ENCODE measurements around the gene GARIN5A.

DNA sequence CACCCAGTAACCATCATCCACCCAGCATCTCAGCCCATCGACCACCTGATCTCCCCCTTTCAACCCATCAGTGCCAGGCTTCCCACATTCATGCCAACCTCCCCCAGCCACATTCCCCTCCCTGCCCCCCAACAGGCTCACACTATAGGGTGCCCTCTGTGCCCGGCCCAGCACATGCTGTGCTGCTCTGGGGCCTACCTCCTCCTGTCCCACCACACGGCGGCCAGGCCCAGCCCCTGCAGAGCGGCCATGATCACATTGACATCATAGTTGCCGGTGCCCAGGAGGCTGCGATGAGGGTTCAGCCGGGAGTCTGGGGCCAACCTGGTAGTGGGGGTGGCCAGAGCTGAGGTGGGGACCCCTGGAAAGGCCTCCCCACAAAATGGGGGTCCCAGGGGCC, 30.7 kb upstream of the GARIN5A start:
- TF ChIP-seq, protein P1, sequence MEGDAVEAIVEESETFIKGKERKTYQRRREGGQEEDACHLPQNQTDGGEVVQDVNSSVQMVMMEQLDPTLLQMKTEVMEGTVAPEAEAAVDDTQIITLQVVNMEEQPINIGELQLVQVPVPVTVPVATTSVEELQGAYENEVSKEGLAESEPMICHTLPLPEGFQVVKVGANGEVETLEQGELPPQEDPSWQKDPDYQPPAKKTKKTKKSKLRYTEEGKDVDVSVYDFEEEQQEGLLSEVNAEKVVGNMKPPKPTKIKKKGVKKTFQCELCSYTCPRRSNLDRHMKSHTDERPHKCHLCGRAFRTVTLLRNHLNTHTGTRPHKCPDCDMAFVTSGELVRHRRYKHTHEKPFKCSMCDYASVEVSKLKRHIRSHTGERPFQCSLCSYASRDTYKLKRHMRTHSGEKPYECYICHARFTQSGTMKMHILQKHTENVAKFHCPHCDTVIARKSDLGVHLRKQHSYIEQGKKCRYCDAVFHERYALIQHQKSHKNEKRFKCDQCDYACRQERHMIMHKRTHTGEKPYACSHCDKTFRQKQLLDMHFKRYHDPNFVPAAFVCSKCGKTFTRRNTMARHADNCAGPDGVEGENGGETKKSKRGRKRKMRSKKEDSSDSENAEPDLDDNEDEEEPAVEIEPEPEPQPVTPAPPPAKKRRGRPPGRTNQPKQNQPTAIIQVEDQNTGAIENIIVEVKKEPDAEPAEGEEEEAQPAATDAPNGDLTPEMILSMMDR (IDR thresholded peaks at IDR 0.05) = no peak
- no peak for TF ChIP-seq POLR2A (IDR thresholded peaks at IDR 0.05)
